Stimulated activated CD4-positive, alpha-beta T cell treated with anti-CD3 and anti-CD28 coated beads, Interleukin-15, amount 100 ng/mL, for 24 hours (primary cell): ENCODE data around the gene BAZ2B.
A peak's percentile ranks its signal among the peaks of the same experiment; 100 is the strongest.

ENCODE experiments used
- DNase-seq: peaks from one replicate; pipeline ENCODE4 v3.0.0-alpha.2; 2020

BAZ2B gene

GRCh38 chr2:159292157-159292556 is 324.2 kb downstream of the BAZ2B start:
- DNase-seq: no peak

- DNase-seq: peak; percentile 11
These were observed 325.9 kb downstream of the BAZ2B start for GRCh38 chr2:159290289-159290907.

GRCh38 chr2:159287733-159288132 is 328.6 kb downstream of the BAZ2B start:
- DNase-seq: no peak

- peak; percentile 99 for DNase-seq
These were observed 329.5 kb downstream of the BAZ2B start for GRCh38 chr2:159286709-159287441.

- DNase-seq: peak; percentile 54
These were observed 330.2 kb downstream of the BAZ2B start, which contains the start of gene WDSUB1 for GRCh38 chr2:159285929-159286708. Gene WDSUB1 (minus strand): TSS chr2:159286703. CDS start chr2:159283069, 3,634 bp downstream.

- DNase-seq: no peak
These were observed 330.9 kb downstream of the BAZ2B start for GRCh38 chr2:159285433-159285832.

- no peak for DNase-seq
These were observed 332.8 kb downstream of the BAZ2B start for GRCh38 chr2:159283529-159283928.

GRCh38 chr2:159281002-159281401 is 335.3 kb downstream of the BAZ2B start:
- no peak for DNase-seq

- no peak for DNase-seq
These were observed 336.6 kb downstream of the BAZ2B start for GRCh38 chr2:159279700-159280099.

GRCh38 chr2:159275111-159275510 is 341.2 kb downstream of the BAZ2B start:
- no peak for DNase-seq

- no peak for DNase-seq
These were observed 344.2 kb downstream of the BAZ2B start for GRCh38 chr2:159272156-159272555.

GRCh38 chr2:159270744-159271379 is 345.5 kb downstream of the BAZ2B start:
- DNase-seq: no peak
